Measurements from ENCODE around the gene BPIFB3.
A peak's percentile ranks its signal among the peaks of the same experiment; 100 is the strongest.

The BPIFB3 gene

GRCh38 chr20:33053291-33054106 is at the start of gene BPIFB3:
TSS of gene BPIFB3 (plus strand) at chr20:33053903. CDS start at chr20:33055436, 1,533 bp downstream.
- DNase-seq (ENCODE audit: low spot score): no peak

- DNase-seq (ENCODE audit: low spot score): no peak
Observed at GRCh38 chr20:33004141-33004751, 49.5 kb upstream of the BPIFB3 start, which contains the start of gene SUN5. TSS of gene SUN5 (minus strand) at chr20:33004433. CDS start at chr20:33004340, 93 bp downstream.

GRCh38 chr20:33005132-33005566 is 48.6 kb upstream of the BPIFB3 start:
- DNase-seq (ENCODE audit: low spot score): no peak

- no peak for DNase-seq (ENCODE audit: low spot score)
Observed at GRCh38 chr20:33005908-33006775, 47.6 kb upstream of the BPIFB3 start.

GRCh38 chr20:33006776-33007375 is 46.8 kb upstream of the BPIFB3 start:
- no peak for DNase-seq (ENCODE audit: low spot score)

GRCh38 chr20:33007376-33008335 is 46.0 kb upstream of the BPIFB3 start, which contains the start of gene BPIFB2:
TSS of gene BPIFB2 (plus strand) at chr20:33007704. CDS start at chr20:33008575, 871 bp downstream.
- no peak for DNase-seq (ENCODE audit: low spot score)

- DNase-seq (ENCODE audit: low spot score): no peak
Observed at GRCh38 chr20:33008336-33009213, 45.1 kb upstream of the BPIFB3 start.

GRCh38 chr20:33009214-33010132 is 44.2 kb upstream of the BPIFB3 start:
- peak; percentile 70 for DNase-seq (ENCODE audit: low spot score)

GRCh38 chr20:33010133-33010504 is 43.6 kb upstream of the BPIFB3 start:
- no peak for DNase-seq (ENCODE audit: low spot score)

- no peak for DNase-seq (ENCODE audit: low spot score)
Observed at GRCh38 chr20:33010674-33011449, 42.8 kb upstream of the BPIFB3 start.

- DNase-seq (ENCODE audit: low spot score): no peak
Observed at GRCh38 chr20:33012327-33013189, 41.1 kb upstream of the BPIFB3 start.

- DNase-seq (ENCODE audit: low spot score): no peak
Observed at GRCh38 chr20:33013701-33014326, 39.9 kb upstream of the BPIFB3 start.

- DNase-seq (ENCODE audit: low spot score): no peak
Observed at GRCh38 chr20:33014336-33015113, 39.2 kb upstream of the BPIFB3 start.

- no peak for DNase-seq (ENCODE audit: low spot score)
Observed at GRCh38 chr20:33015114-33015484, 38.6 kb upstream of the BPIFB3 start.
